Left renal pelvis (tissue), 4 donors: ENCODE results near the gene SPATA16. TPM values are rescaled to one million over a fixed set of nuclear protein-coding genes. Genes with fewer than 3 reads are reported as not detected.
"Not testable (repeated sequence)": the region's sequence is repeated elsewhere in the genome, so short reads cannot be mapped to it uniquely, and the experiment has no call there.

Experiments
- DNase-seq, 4 donors: peaks; one replicate each; pipeline ENCODE4 v3.0.0-alpha.2; 2013; ENCODE audit warnings: low read depth in 4 of 4, low spot score in 3 of 4
- polyA plus RNA-seq, 4 donors: library from polyadenylated mRNA; unstranded; fragments of 120-200 nt; gene quantifications; one replicate each; pipeline ENCODE4 v1.2.1, GENCODE V29; 2013; ENCODE audit not compliant: insufficient read length in 4 of 4

Gene SPATA16
- polyA plus RNA-seq, 4 donors = not detected

DNA sequence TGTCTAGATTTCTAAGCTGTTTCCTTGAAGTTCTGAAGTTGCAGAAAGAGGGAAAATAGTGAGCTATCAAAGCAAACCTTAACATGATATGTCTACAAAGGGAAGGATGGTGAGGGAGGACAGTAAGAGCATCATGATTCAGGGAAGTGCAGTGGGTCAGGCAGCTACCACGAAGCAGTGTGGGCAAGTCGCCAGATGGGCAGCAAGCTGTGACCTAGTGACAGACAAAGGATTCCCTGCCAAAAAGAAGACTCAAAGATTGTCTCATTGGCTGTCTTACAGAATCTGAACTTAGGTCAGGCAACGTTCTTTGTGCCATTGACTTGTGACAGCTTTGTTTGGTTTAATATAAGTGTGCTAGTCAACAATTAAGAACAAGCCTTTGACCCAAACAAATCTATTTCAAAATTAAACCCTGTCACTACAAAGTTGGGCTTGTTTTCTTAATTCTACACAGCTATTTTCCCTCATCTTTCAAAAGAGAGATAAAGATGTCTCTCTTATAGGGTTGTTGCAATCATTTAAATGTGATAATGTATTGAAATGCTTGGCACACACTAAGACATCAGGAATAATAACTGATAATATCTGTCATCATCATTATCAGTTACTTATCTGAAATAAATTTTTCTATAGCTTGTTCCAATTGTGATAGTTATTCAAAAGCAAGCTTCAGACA is 237.3 kb downstream of the SPATA16 start:
- DNase-seq = no peak

DNA sequence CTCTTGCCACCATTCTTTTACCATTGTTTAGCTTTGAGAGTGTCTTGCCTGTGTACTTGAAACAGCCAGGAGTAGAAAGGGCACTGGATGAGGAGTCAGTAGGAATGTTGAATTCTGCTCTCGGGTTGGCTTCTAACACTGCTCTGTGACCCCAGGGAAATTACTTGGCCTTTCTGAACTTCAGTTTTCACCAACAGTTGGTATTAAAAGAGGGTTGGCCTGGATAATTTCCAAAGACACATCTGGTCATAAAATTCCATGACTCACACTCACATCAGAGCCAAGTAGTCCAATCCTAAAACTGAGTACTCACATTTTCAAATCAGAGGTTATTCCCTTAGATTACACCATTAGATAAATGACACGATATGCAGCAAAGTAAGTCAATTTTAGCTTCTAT is 248.9 kb downstream of the SPATA16 start:
- no peak for DNase-seq

DNA sequence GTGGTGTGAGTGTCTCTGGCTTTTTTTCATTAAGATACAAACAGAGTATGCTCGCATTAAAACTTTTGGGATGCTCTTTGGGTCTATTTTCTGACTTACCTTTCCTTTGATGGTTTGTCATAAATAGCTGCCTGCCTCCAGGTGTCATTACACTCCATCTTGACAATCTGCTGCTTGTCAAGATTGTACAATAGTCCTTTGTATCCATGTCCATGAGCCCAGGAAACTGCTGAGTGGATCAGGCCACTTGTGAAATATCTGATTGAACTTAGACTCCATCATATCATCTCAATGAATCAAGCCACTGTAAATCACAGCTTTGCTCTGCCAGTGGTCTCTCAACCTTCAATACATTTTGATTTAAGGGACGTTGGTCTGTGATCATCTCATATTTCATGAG is 255.3 kb downstream of the SPATA16 start:
- no peak for DNase-seq

DNA sequence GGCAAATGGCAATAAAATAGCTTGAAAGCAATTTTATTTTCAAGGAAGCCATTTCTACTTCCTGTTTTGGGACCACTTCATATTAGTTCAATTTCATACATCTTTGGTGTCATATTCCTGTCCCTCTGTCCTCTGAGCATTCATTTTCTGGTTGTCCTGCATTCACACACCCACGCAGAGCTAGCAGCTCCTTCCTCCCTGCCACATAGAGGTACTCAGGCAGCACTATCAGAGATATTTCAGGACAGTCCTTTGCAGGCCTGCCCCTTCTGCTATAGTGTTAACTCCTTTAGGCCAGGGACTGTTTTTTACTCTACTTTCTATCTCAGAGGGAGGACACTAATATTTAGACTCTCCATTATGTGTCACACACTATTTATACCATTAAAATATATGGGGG is 258.5 kb downstream of the SPATA16 start:
- no peak for DNase-seq

DNA sequence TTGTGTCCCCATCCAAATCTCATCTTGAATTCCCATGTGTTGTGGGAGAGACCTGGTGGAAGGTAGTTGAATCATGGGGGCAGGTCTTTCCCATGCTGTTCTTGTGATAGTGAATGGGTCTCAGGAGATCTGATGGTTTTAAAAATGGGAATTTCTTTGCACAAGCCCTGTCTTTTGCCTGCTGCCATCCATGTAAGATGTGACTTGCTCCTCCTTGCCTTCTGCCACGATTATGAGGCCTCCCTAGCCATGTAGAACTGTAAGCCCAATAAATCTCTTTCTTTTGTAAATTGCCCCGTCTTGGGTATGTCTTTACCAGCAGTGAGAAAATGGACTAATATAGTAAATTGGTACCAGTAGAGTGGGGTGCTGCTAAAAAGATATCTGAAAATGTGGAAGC is 261.7 kb downstream of the SPATA16 start:
- not testable (repeated sequence) for DNase-seq

DNA sequence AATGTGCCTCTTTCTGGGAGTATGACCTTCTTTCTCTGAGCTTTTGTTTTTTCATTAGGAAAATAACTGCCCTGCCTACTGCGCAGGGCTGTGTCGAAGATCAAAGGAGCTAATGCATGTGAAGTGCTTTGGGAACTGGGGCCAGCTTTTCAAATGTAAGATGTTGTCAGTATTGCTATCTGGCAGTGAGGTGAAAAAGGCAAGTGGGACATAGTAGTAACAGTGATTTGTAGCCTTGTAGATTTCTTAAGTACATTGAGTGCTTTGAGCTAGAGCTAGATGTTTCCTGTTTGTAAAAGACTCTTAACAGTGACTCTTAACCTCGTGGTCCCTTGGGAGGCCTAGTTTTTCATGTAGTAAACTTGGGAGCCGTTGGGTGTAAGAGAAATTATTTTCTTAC is 264.0 kb downstream of the SPATA16 start:
- DNase-seq = peak in 1 of 4 donors; percentile 33

DNA sequence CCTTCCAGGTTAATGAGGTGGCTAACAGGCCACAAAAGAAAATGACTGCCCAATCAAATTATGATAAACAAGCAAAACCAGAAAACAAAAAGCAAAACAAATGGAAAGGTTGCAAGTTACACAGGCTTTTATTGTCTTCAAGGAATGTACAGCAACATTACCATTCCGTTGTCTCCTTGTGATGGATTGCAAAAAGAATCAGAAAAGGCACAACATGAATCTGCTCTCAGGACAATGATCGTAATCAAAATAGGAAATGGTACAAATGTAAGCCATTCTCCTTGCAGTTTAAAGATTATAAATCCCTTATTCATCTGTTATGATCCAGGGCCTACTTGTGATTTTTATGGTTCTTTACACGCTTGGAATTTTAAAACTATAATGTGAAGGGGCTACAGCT is 264.7 kb downstream of the SPATA16 start:
- no peak for DNase-seq

DNA sequence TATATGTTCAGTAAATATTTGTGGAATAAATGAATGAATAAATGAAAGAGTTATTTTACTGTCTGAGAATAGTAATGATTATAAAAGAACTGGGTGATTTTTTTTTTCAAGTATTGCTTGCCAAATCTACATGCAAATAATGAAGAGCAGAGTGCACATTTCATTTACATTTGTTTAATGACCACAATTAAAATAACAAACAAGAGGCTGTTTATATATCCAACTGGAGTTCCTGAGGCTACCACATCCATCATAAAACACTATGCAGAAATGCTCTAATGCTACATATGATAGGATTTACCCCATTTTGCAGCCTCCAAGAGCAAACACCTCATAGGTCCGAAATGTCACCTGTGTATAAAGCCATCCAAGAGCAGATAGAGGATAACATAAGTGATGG is 266.0 kb downstream of the SPATA16 start:
- DNase-seq = no peak

DNA sequence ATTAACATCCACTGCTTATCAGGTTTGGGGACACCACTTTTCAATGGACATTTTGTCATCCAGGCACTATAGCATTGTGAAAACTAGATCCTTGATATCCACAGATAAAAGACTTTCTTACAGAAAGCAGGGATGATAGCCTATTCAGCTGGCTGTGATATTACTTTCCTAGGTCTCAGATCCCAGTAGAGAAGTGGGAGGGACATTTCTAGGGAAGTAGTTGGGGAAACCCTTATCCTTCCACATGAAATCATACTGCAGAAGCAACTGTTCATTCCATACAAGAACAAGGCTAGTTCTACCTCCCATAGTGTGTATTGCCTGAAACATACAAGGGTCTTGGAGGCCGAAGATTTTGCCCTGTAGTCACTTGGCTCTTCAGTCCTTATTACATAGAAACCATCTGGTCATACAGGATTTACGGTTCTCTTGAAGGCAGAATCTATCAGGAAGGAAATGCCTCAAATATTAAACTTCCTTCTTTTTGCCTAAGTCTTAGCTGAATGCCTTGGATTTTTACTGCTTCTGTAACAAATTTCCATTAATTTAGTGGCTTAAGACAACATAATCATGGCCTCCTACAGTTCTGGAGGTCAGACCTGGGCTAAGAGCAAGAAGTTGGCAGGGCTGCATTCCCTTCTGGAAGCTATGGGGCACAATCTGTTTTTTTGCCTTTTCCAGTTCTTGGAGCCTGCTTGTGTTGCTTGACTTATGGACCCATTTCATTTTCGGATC is 271.1 kb downstream of the SPATA16 start:
- no peak for DNase-seq

DNA sequence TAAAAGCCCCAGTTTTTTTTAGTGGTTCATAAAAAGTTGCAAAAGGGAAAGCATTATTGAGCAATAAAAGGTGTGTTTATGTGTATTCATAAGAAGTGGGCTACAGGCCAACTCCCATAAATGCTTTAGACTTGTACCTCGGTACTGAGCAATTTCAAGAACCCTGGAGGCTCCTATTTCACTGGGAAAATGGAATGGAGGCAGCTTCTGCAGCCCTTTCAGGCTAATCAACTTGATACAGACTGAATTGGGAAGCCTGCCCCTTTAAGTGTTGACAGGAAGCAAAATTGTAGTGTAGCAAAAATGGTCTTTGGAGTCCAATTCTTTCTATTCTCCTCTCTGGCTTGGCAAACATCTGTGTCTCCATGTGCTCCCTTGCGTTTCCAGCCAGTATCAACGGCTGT is 271.7 kb downstream of the SPATA16 start:
- DNase-seq = no peak

DNA sequence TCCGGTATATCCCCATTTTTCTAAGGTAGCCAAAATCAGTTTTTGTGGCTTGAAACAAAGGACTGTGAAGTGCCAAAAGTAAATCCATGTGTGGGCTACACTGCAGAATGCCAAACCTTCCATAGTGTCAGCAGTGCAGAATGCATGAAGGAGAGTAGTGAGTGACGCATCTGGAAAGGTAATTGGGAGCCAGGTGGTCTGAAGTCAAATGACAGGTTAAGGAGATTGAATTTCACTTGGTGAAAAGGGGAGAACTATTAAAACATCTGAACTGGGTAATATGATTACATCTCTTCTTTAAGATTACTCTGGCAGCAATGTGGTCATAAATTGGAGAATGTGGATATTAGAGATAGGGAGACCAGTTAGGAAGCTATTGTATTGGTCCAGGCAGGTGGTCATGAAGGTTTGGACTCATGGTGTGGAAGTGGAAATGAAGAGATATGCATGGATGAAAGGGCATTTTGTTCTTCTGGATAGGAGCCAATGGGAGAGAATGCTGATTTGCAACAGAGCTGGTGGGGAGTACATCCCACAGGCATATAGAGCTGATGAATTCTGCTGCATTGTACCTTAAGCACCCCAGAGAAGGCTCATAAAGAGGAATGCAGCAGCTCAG is 272.3 kb downstream of the SPATA16 start:
- no peak for DNase-seq

DNA sequence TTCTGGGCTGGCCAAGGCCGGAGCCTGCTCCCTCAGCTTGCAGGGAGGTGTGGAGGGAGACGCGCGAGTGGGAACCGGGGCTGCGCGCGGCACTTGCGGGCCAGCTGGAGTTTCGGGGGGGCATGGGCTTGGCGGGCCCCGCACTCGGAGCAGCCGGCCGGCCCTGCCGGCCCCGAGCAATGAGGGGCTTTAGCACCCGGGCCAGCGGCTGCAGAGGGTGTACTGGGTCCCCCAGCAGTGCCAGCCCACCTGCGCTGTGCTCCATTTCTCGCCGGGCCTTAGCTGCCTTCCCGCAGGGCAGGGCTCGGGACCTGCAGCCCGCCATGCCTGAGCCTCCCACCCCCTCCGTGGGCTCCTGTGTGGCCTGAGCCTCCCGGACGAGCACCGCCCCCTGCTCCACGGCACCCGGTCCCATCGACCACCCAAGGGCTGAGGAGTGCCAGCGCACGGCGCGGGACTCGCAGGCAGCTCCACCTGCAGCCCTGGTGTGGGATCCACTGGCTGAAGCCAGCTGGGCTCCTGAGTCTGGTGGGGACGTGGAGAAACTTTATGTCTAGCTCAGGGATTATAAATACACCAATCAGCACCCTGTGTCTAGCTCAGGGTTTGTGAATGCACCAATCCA is 274.2 kb downstream of the SPATA16 start:
- DNase-seq = not testable (repeated sequence)

DNA sequence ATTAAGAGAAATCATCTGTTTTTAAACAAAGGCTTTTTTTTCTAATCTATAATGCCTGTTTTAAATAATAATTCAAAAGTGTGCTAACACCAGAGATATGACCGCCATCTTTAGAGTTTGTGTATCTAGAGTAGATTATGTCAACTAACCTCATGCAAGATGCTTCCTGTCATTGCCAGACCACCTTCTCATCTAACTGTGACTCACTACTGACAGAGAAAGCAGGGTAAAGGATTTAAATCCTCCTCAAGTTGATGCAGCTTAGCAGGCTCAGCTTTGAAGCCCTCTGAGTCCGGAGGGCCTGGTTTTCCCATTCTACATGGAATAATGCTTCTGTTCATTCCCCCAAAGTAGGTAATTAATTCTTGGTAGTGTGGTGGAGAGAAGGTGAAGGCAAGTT is 282.0 kb downstream of the SPATA16 start:
- DNase-seq = no peak

DNA sequence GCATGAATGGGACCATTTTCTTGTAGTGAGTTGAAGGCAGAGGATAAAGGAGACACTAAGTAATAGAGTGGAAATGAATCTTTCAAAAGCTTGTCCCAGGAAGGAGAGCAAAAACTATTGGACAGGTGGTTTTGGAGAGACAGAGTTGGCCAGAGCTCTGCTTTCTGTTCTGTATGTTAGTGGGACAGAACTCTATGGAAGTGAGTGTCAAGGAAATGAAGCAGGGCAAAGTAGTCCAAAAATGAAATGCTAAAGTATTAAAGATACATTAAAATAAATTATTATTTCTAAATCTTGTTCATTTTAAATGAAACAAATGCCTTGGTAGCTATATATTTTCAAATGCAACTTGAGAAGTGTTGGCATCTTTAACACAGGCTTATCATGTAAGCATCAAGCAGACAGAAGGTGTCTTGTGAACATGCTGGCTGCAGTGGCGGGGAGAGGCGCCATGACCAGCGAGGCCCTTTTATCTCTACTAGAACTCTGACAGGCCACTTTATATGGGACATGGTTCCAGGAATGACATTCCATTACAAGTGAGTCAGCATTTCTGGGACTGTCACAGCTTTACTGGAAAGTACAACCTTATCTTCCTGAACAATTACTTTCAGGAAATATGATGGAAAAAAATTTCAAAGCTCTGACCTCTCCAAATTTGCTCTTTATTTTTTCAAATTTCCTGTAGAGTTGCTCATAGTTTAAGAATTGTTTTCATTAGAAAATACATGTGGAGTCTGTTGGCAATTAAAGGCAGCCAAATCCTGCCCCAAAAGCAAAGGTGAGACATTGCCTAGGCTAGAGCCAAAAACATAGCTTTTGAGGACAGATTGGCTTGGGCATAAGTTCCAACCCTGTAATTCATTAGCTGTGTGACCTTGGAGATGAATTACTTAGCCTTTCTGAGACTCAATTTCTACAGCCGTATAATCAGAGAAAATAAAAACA is 284.0 kb downstream of the SPATA16 start:
- no peak for DNase-seq

DNA sequence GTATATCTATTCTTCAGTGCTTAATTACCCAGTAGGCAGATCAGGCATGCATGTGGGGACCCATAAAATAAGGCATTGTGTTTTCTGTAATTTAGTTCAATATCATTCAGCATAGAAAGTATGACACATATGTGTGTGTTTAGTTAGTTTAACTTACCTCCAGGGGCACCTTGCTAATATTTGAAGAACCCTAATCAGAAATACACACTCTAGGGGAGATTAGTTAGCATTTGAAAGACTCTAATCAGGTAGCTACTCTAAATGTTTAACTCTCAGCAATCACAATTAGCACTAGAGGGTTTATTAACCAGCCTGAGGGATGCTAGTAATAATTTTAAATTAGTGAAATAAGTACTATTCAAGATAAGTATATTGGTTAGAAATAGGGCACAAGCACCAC is 286.0 kb downstream of the SPATA16 start:
- DNase-seq = no peak

DNA sequence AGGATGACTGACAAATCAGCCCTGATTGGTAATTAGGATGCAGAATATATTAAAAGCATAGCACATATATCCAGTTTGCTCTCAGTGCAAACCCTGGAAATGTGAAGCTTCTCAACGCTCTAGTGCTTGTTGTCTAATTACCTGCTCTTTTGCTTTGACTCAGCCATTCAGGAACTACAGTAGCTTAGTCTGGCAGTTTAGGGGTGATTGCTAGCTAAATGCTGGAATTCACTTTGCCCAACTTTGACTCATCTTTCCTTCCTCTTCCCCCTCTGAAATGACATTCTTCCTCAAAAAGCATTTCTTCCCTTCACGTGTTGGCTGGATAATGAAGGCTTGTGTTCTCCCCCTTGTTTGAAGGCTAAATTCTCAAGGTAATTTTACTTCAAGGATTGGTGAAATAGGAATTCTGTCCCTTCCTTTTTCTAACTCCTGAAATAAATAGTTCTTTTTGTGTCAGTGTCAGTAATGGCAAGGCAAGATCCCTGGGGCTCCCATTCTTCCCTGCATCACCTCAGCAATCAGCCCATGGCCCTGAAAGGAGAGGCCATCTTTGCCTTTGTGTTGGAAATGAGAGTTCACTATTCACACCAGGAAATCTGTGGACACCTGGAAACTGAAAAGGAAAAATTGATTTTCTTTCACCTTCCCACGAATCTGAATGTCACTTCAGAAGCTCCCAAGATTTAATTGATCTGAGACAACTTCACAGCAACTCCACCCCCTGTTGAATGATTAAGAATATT is 286.9 kb downstream of the SPATA16 start:
- no peak for DNase-seq

DNA sequence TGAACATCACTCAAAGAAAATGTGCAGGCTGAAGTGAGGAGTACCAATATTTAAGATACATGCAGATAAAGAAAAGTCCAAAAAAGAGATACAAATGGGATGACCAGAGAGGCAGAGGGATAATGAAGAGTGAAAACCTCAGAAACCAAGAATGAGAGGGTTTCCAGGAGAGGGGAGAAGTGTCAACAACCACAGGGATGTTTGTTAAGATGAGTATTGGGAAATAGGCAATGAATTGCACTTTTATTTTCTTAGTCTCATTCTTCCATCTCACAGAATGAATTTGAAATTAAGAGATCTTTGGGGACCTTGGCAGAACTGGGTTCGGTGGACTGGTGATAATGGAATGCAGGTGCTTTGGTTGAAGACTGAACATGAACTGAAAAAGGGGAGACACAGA is 288.0 kb downstream of the SPATA16 start:
- no peak for DNase-seq

DNA sequence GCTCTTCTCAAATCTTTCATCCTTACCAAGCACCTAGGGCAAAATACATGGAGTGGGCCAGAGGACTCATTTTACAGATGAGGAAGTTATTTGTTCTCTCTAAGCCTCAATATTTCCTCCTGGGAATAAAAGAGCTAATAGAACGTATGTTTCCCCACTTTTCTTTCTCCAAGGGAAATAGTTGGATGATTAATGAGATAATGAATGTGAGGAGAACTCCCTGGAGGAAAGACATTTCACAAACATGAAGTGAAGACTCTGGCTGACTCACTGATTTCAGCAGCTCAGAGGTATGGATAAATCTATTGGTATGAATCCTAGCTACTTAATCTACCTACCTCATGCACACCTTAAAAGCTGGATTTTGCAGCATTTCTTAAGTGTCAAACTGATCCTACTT is 292.1 kb downstream of the SPATA16 start:
- no peak for DNase-seq

DNA sequence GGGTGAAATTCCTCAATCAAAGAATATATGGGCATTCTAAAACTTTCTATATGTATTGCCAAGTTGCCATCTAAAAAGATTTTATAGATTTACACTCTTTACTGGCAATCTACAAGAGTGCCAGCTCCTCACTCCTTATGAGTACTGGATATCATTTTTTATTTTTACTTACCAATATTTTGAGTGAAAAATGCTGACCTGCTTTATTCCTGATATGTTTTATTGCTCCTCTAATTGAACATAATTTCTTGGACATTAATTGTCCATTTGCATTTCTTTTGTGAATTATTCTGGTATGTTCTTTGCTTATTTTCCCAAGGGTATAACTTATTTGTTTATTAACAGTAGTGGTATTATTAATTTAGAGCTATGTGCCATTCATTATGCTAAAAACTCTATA is 293.7 kb downstream of the SPATA16 start:
- DNase-seq = no peak

DNA sequence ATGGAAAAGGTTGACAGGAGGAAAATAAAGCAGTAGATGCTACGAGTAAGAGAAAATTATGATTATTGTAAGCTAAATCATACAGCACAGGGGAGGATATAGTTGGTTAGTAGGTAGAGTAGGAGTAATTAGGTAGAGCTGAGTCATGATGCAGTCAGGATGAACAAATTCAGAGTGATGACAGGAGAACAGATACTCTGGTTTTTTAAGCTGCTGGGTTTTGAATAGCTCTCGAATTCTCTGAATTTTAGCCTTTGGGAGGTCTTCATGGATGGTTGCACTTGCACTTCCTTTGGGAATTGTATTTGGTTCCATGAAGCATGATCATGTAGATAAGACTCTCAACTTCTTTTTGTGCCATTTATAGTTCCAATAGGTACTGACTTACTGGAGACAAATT is 294.3 kb downstream of the SPATA16 start:
- DNase-seq = no peak
